Rectal smooth muscle tissue (tissue), 1 donor: ENCODE results near the gene PLVAP.
A peak's percentile ranks its signal among the peaks of the same experiment; 100 is the strongest.

Source experiments
- H3K27ac ChIP-seq: one replicate; pipeline ENCODE4 v1.7.0; 2013; ENCODE audit warnings: low read depth, low read length, inconsistent platforms
- H3K27me3 ChIP-seq: one replicate; pipeline ENCODE4 v1.7.0; 2013; ENCODE audit warnings: low read length; ENCODE audit not compliant: control insufficient read depth, insufficient read depth
- H3K36me3 ChIP-seq: one replicate; pipeline ENCODE4 v1.7.0; 2013; ENCODE audit warnings: low read length; ENCODE audit not compliant: control insufficient read depth, insufficient read depth
- H3K4me1 ChIP-seq: one replicate; pipeline ENCODE4 v1.7.0; 2013; ENCODE audit warnings: low read length; ENCODE audit not compliant: control insufficient read depth, insufficient read depth
- H3K4me3 ChIP-seq: one replicate; pipeline ENCODE4 v1.7.0; 2013; ENCODE audit warnings: low read length
- H3K9ac ChIP-seq: one replicate; pipeline ENCODE4 v1.7.0; 2013; ENCODE audit warnings: low read length

PLVAP gene

GRCh38 chr19:17393002-17393401 is 15.9 kb upstream of the PLVAP start:
- Histone ChIP-seq H3K4me3 (no peak overlapping the region), H3K27me3 (peaks cover 4% of the 10 kb centered on the region), H3K27ac (no peak overlapping the region), H3K9ac (no peak overlapping the region), H3K4me1 (no peaks in the 10 kb centered on the region), H3K36me3 (no peaks in the 10 kb centered on the region)

- H3K4me1 ChIP-seq: no peaks in the 10 kb centered on the region
- H3K27ac ChIP-seq: no peak overlapping the region
- peaks cover 4% of the 10 kb centered on the region for H3K27me3 ChIP-seq
- peak overlapping the region; percentile 9 for H3K4me3 ChIP-seq
- no peak overlapping the region for H3K9ac ChIP-seq
- H3K36me3 ChIP-seq: no peaks in the 10 kb centered on the region
Observed at GRCh38 chr19:17391371-17392151, 14.4 kb upstream of the PLVAP start.

- Histone ChIP-seq H3K4me3 (peak overlapping the region; percentile 56), H3K4me1 (no peaks in the 10 kb centered on the region), H3K9ac (no peak overlapping the region), H3K36me3 (no peaks in the 10 kb centered on the region), H3K27ac (no peak overlapping the region), H3K27me3 (peaks cover 4% of the 10 kb centered on the region)
Observed at GRCh38 chr19:17390665-17391370, 13.7 kb upstream of the PLVAP start.

- Histone ChIP-seq H3K27ac (no peak overlapping the region), H3K27me3 (peaks cover 4% of the 10 kb centered on the region)
Observed at GRCh38 chr19:17389957-17390664, 13.0 kb upstream of the PLVAP start.

GRCh38 chr19:17389288-17389687 is 12.1 kb upstream of the PLVAP start:
- Histone ChIP-seq H3K4me1 (no peaks in the 10 kb centered on the region), H3K27ac (no peak overlapping the region), H3K27me3 (peaks cover 3% of the 10 kb centered on the region), H3K9ac (no peak overlapping the region), H3K4me3 (no peak overlapping the region), H3K36me3 (no peaks in the 10 kb centered on the region)

More at GRCh38 chr19:17389957-17390664, 13.0 kb upstream of the PLVAP start:
- Histone ChIP-seq H3K36me3 (no peaks in the 10 kb centered on the region), H3K9ac (no peak overlapping the region), H3K4me3 (peak overlapping the region; percentile 56), H3K4me1 (no peaks in the 10 kb centered on the region)

- Histone ChIP-seq H3K4me3 (no peak overlapping the region), H3K27ac (no peak overlapping the region), H3K9ac (no peak overlapping the region), H3K4me1 (no peaks in the 10 kb centered on the region), H3K36me3 (no peaks in the 10 kb centered on the region), H3K27me3 (no peaks in the 10 kb centered on the region)
Observed at GRCh38 chr19:17385878-17386611, 8.9 kb upstream of the PLVAP start.

GRCh38 chr19:17380426-17381138 is 3.4 kb upstream of the PLVAP start:
- Histone ChIP-seq H3K4me3 (no peak overlapping the region), H3K27me3 (no peaks in the 10 kb centered on the region), H3K4me1 (no peaks in the 10 kb centered on the region), H3K27ac (no peak overlapping the region), H3K9ac (no peak overlapping the region), H3K36me3 (no peaks in the 10 kb centered on the region)

- H3K27ac ChIP-seq: no peak overlapping the region
- no peaks in the 10 kb centered on the region for H3K4me1 ChIP-seq
- H3K9ac ChIP-seq: no peak overlapping the region
- no peaks in the 10 kb centered on the region for H3K36me3 ChIP-seq
- H3K4me3 ChIP-seq: no peak overlapping the region
- no peaks in the 10 kb centered on the region for H3K27me3 ChIP-seq
Observed at GRCh38 chr19:17379221-17379631, 2.1 kb upstream of the PLVAP start.

GRCh38 chr19:17378271-17378670 is 1.1 kb upstream of the PLVAP start:
- Histone ChIP-seq H3K4me3 (no peak overlapping the region), H3K9ac (no peak overlapping the region), H3K27ac (no peak overlapping the region), H3K27me3 (no peaks in the 10 kb centered on the region), H3K36me3 (no peaks in the 10 kb centered on the region), H3K4me1 (no peaks in the 10 kb centered on the region)

GRCh38 chr19:17370026-17370587 is 7.0 kb downstream of the PLVAP start:
- no peaks in the 10 kb centered on the region for H3K36me3 ChIP-seq
- H3K27me3 ChIP-seq: no peaks in the 10 kb centered on the region
- H3K9ac ChIP-seq: no peak overlapping the region
- no peaks in the 10 kb centered on the region for H3K4me1 ChIP-seq
- no peak overlapping the region for H3K27ac ChIP-seq
- H3K4me3 ChIP-seq: no peak overlapping the region

GRCh38 chr19:17365361-17365760 is 11.8 kb downstream of the PLVAP start:
- no peaks in the 10 kb centered on the region for H3K36me3 ChIP-seq
- H3K9ac ChIP-seq: no peak overlapping the region
- no peaks in the 10 kb centered on the region for H3K4me1 ChIP-seq
- no peak overlapping the region for H3K27ac ChIP-seq
- H3K27me3 ChIP-seq: no peaks in the 10 kb centered on the region
- no peak overlapping the region for H3K4me3 ChIP-seq
